Globus pallidus (tissue), 1 donor: ENCODE results near the gene RETREG1.
A peak's percentile ranks its signal among the peaks of the same experiment; 100 is the strongest.
"Not testable (repeated sequence)": the region's sequence is repeated elsewhere in the genome, so short reads cannot be mapped to it uniquely, and the experiment has no call there.

Source experiments
- DNase-seq: peaks from one replicate; pipeline ENCODE4 v3.0.0-alpha.2; 2015; ENCODE audit warnings: low spot score

The RETREG1 gene

GRCh38 chr5:16617274-16617968 lies 624 bp upstream of the RETREG1 start:
- no peak for DNase-seq

GRCh38 chr5:16615741-16616535 lies 859 bp downstream of the RETREG1 start:
- no peak for DNase-seq

GRCh38 chr5:16612007-16612406 lies 4.8 kb downstream of the RETREG1 start:
- no peak for DNase-seq

GRCh38 chr5:16610896-16611295 lies 5.9 kb downstream of the RETREG1 start:
- DNase-seq = not testable (repeated sequence)

GRCh38 chr5:16609412-16609811 lies 7.4 kb downstream of the RETREG1 start:
- no peak for DNase-seq

- no peak for DNase-seq
These were observed 10.2 kb downstream of the RETREG1 start for GRCh38 chr5:16606628-16607027.

GRCh38 chr5:16603701-16604100 lies 13.1 kb downstream of the RETREG1 start:
- no peak for DNase-seq

- DNase-seq = no peak
These were observed 13.5 kb downstream of the RETREG1 start for GRCh38 chr5:16603295-16603694.

GRCh38 chr5:16602182-16602581 lies 14.6 kb downstream of the RETREG1 start:
- DNase-seq = no peak

- DNase-seq = no peak
These were observed 15.9 kb downstream of the RETREG1 start for GRCh38 chr5:16600946-16601345.

- peak; percentile 86 for DNase-seq
These were observed 16.4 kb downstream of the RETREG1 start for GRCh38 chr5:16600397-16600796.

- no peak for DNase-seq
These were observed 18.7 kb downstream of the RETREG1 start for GRCh38 chr5:16597946-16598694.

- DNase-seq = no peak
These were observed 20.2 kb downstream of the RETREG1 start for GRCh38 chr5:16596581-16596940.

- no peak for DNase-seq
These were observed 20.8 kb downstream of the RETREG1 start for GRCh38 chr5:16595881-16596580.

- no peak for DNase-seq
These were observed 23.2 kb downstream of the RETREG1 start for GRCh38 chr5:16593628-16594027.

GRCh38 chr5:16593013-16593412 lies 23.8 kb downstream of the RETREG1 start:
- DNase-seq = no peak

GRCh38 chr5:16592255-16592654 lies 24.5 kb downstream of the RETREG1 start:
- no peak for DNase-seq

GRCh38 chr5:16590685-16591084 lies 26.1 kb downstream of the RETREG1 start:
- DNase-seq = no peak

GRCh38 chr5:16589658-16590057 lies 27.1 kb downstream of the RETREG1 start:
- DNase-seq = no peak

GRCh38 chr5:16588434-16589214 lies 28.2 kb downstream of the RETREG1 start:
- no peak for DNase-seq

- DNase-seq = no peak
These were observed 30.2 kb downstream of the RETREG1 start for GRCh38 chr5:16586556-16586955.
